GM18498 (cell line): ENCODE measurements around the gene TRIM37.
"Not testable (repeated sequence)": the region's sequence is repeated elsewhere in the genome, so short reads cannot be mapped to it uniquely, and the experiment has no call there.

Source experiments
- ATAC-seq: cut with Tn5 transposase; IDR thresholded peaks from one replicate; pipeline ENCODE4 v1.9.1; 2021; ENCODE audit warnings: mild to moderate bottlenecking, moderate library complexity; ENCODE audit not compliant: unreplicated experiment

TRIM37 gene

DNA sequence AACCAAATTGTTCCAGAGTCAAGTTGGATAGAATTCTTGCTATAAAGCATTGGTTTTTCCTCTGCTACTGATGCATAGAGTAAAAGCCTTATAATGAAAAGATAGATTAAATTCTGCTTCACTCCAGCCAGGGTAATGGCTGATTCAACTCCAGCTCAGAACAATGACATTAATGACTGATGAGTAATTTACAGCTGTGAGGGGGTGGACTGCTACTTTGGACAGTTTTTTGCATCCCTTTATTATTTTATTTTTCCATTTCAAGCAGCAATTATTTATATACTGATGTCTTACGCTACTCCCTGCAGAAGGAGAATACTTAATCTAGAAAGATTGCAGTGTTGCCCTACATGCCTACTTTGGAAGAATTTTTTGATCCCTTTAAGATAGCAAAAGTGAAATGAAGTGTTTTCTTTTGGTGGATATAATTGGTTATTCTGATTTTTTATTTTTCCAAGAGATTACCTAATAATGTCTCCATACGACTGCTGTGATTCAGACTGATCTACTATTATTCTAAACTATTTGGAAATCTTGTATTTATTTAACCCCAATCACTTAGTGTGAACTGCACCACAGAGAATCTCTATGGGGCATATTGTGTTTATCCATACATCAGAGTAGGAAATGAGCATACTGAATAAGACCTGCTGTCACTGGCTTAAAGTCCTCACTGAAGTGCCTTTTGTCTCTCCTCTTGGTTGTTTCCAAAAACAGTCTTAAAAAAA, 149.5 kb downstream of the TRIM37 start:
- ATAC-seq = no peak

DNA sequence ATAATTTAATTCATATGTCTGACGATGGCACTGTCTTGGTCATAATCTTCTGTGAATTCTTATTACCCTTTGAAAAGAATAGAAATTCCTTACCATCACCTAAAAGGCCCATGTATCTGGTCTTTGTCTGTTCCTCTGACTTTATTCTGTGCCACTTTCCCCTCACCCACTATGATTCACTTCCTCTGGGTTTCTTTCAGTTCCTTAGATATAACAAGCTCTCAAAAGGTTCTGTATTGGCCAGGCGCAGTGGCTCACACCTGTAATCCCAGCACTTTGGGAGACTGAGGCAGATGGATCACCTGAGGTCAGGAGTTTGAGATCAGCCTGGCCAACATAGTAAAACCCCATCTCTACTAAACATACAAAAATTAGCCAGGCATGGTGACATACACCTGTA, 152.3 kb downstream of the TRIM37 start:
- ATAC-seq = not testable (repeated sequence)

DNA sequence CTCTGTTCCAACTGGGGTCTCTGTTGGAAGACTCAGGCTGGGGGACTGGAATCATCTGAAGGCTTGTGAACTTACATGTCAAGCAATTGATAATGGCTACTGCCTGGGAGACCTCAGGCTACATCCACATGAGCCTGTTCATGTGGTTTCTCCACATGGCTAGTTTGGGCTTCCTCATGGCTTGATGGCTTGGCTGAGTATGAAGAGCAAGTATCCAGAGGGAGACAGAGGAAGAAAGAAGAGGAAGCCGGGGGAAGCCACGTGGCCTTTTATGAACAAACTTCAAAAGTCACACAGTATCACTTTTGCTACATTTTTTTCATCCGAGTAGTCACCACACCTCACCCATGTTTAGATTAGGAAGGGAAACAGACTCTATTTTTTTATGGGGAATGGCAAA, 158.9 kb downstream of the TRIM37 start:
- ATAC-seq = no peak

DNA sequence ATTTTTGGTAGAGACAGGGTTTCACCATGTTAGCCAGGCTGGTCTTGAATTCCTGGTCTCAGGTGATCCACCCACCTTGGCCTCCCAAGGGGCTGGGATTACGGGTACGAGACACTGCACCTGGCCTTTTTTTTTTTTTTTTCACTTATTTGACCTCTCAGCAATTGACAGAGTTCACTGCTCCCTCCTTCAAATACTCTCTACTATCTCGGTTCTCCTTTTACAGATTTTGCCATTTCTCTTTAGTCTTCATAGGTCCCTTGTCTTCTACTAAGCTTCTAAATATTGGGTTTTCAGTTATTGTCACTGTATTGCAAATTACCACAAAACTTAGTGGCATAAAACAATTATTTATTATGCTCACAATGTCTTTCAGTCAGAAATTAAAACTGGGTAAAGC, 159.3 kb downstream of the TRIM37 start:
- no peak for ATAC-seq

DNA sequence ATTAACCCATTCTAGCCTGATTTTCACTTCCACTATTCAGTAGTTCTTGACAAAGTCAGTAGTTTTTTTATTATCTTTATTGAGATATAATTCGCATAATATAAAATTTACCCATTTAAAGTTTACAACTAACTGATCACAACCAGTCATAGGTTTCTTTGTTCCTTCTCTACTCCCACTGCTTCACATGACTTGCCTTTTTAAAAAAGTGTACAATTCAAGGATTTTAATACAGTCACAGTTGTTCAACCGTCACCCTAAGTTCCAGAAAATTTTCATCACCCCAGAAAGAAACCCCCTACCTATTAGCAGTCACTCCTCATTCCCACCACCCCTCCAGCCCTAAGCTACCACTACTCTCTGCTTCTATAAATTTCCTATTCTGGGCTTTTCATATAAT, 162.5 kb downstream of the TRIM37 start:
- ATAC-seq = no peak

DNA sequence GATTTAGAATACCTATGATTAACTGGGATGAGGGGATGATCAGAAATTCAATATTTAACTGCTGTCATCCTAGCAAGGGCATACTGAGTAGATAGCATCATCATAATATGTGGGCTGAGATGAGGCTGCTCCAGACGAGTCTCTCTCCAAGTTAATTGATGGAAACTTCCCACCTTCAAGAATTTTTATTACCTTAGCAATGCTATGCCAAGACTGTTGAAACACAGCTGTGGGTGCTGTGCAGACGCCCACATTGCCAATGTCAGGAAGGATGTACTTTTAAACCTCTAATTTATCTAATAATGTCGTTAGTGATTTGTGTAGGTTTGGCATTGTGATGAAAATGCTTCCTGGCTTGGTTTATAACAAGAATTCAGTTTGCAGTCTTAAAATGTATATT, 170.4 kb downstream of the TRIM37 start:
- no peak for ATAC-seq

DNA sequence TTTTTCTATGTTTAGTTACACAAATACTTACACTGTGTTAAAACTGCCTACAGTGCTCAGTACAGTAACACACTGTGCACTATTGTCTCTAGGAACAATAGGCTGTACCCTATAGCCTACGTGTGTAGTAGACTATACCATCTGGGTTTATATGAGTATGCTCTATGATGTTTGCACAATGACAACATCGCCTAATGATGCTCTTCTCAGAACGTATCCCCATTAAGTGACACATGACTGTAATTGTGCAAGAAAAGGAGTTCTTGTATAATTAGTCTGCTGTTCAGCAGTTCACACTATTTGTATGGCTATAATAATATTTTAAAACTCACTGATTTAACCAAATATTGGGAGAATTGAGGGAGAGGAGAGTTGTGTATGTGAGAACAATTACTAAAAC, 173.7 kb downstream of the TRIM37 start:
- no peak for ATAC-seq
